OCI-LY1 (cell line): ENCODE data around the gene CCDC187.

Source experiments
- EZH2 ChIP-seq: fragments of 200-600 bp; sonication (generic), shearing (Covaris generic); IDR thresholded peaks from 2 replicates; pipeline ENCODE4 v1.8.0; 2017; ENCODE audit warnings: borderline replicate concordance, mixed run types, mild to moderate bottlenecking, antibody characterized with exemption, low read length, moderate library complexity, mixed read lengths
- TF ChIP-seq, protein P1 (sequence below): fragments of 200-600 bp; sonication (generic), shearing (Covaris generic); IDR thresholded peaks from 2 replicates; pipeline ENCODE4 v1.5.1; 2017; ENCODE audit warnings: mild to moderate bottlenecking, antibody characterized with exemption, low read length, moderate library complexity, mixed read lengths

DNA sequence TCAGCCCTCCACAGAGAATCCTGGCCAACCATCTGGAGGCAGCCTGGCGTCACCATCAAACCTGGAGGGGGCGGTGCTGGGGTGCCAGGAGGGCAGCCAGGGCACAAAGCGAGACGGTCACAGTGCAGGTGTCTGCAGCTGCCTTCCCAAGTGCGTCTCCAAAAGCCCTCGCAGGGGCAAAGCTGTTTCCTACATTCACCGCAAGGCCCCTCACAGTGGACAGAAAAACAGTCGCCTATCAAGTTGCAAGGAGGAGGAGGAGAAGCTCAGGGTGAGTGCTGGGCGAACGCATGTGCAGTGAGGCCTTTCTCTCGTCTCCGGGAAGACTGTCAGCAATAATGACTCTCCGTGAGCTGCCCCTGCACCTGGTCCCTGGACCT lies 81.0 kb downstream of the CCDC187 start:
- TF ChIP-seq, protein P1, sequence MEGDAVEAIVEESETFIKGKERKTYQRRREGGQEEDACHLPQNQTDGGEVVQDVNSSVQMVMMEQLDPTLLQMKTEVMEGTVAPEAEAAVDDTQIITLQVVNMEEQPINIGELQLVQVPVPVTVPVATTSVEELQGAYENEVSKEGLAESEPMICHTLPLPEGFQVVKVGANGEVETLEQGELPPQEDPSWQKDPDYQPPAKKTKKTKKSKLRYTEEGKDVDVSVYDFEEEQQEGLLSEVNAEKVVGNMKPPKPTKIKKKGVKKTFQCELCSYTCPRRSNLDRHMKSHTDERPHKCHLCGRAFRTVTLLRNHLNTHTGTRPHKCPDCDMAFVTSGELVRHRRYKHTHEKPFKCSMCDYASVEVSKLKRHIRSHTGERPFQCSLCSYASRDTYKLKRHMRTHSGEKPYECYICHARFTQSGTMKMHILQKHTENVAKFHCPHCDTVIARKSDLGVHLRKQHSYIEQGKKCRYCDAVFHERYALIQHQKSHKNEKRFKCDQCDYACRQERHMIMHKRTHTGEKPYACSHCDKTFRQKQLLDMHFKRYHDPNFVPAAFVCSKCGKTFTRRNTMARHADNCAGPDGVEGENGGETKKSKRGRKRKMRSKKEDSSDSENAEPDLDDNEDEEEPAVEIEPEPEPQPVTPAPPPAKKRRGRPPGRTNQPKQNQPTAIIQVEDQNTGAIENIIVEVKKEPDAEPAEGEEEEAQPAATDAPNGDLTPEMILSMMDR = no peak; the same call in 1 of the 2 replicates
- TF ChIP-seq EZH2 = no peak
